K562 (cell line): Measurements from ENCODE around the gene UBASH3A. TPM values are rescaled to one million over a fixed set of nuclear protein-coding genes. Genes with fewer than 3 reads are reported as not detected.

Experiments used
- ATAC-seq: fragments of 200-7000 bp; cut with Tn5 transposase; 3 replicates; pipeline ENCODE4 v1.9.1; 2020; ENCODE audit warnings: moderate library complexity
- BruUV-seq: library from RNA; stranded (reverse); fragments of 400-500 nt; replicated peaks from 2 replicates; lab custom pipeline; 2021; lab: Mats Ljungman, UMichigan
- CTCF ChIA-PET: fragments of 300-600 bp; formaldehyde crosslinking; extraction: SDS; loops from one replicate; lab custom pipeline; 2021; ENCODE audit warnings: low intra/inter-chr PET ratio; lab: Yijun Ruan, JAX
- POLR2A ChIA-PET: fragments of 300-600, 350-650 bp; sonication (Branson Sonifier 250); formaldehyde crosslinking; extraction: SDS; loops from one replicate; lab custom pipeline; 2021; ENCODE audit warnings: antibody characterized with exemption, inconsistent platforms; lab: Yijun Ruan, JAX
- DNase-seq, 4 experiments: peaks; one replicate each; pipeline versions ENCODE4 v3.0.0 to v3.0.0-alpha.2; 2011 to 2018; ENCODE audit warnings: low spot score in 3 of 4, mixed read lengths in 3 of 4; ENCODE audit errors: extremely low read depth in 1 of 4
- FAIRE-seq: peaks from 2 replicates; lab custom pipeline; 2011; peaks lifted over from hg19 to GRCh38; lab: Jason Lieb, UNC
- H2AFZ ChIP-seq: 2 replicates; pipeline ENCODE4 v1.6.0; 2011; ENCODE audit warnings: low read depth, low read length, control low read depth, inconsistent platforms
- H3K27ac ChIP-seq: fragments of 200-600 bp; 3 replicates; pipeline ENCODE4 v1.8.0; 2011; ENCODE audit warnings: low read depth, mild to moderate bottlenecking, control low read depth, inconsistent platforms, low read length, moderate library complexity, mixed read lengths; ENCODE audit errors: extremely low read depth
- H3K27me3 ChIP-seq, 2 experiments: fragments of 300-600 bp in 1 of 2; 2 replicates in 1 of 2; 3 replicates in 1 of 2; pipeline versions ENCODE4 v1.6.0 to v1.8.0; 2011; ENCODE audit warnings: inconsistent platforms in 2 of 2, low read length in 2 of 2, mild to moderate bottlenecking in 1 of 2, mixed read lengths in 1 of 2, moderate library complexity in 1 of 2; ENCODE audit not compliant: control insufficient read depth in 2 of 2, insufficient read depth in 2 of 2
- H3K36me3 ChIP-seq: fragments of 300-600 bp; 3 replicates; pipeline ENCODE4 v1.8.0; 2011; ENCODE audit warnings: mild to moderate bottlenecking, low read length, inconsistent platforms; ENCODE audit not compliant: control insufficient read depth, insufficient read depth
- H3K4me1 ChIP-seq, 2 experiments: fragments of 200-600 bp in 1 of 2; replicated peaks in 1 of 2; 2 replicates in 1 of 2; 3 replicates in 1 of 2; pipeline versions ENCODE4 v1.5.1 to v1.8.0; 2011; ENCODE audit warnings: inconsistent platforms in 2 of 2, low read length in 2 of 2, mild to moderate bottlenecking in 1 of 2, mixed read lengths in 1 of 2, moderate library complexity in 1 of 2; ENCODE audit not compliant: control insufficient read depth in 2 of 2, insufficient read depth in 2 of 2
- H3K4me2 ChIP-seq: 2 replicates; pipeline ENCODE4 v1.6.1; 2011; ENCODE audit warnings: low read length, control low read depth, inconsistent platforms, mixed read lengths; ENCODE audit not compliant: insufficient read depth
- H3K4me3 ChIP-seq: fragments of 200-600 bp; sonication (generic), shearing (Covaris generic); 2 replicates; pipeline ENCODE4 v1.5.1; 2016; ENCODE audit warnings: control low read depth, inconsistent platforms
- H3K79me2 ChIP-seq: fragments of 200-600 bp; 3 replicates; pipeline ENCODE4 v1.8.0; 2011; ENCODE audit warnings: low read length, inconsistent platforms; ENCODE audit not compliant: control insufficient read depth, insufficient read depth
- H3K9ac ChIP-seq, 2 experiments: 2 replicates each; pipeline versions ENCODE4 v1.6.0 to v1.6.1; 2011; ENCODE audit warnings: low read depth in 2 of 2, low read length in 2 of 2, control low read depth in 1 of 2, inconsistent platforms in 1 of 2, mild to moderate bottlenecking in 1 of 2, mixed read lengths in 1 of 2; ENCODE audit not compliant: insufficient read depth in 1 of 2
- H3K9me1 ChIP-seq: one replicate; pipeline ENCODE4 v1.6.0; 2011; ENCODE audit warnings: inconsistent platforms, mild to moderate bottlenecking, low read length, moderate library complexity; ENCODE audit not compliant: control insufficient read depth, insufficient read depth
- H3K9me3 ChIP-seq: replicated peaks from 2 replicates; pipeline ENCODE4 v1.5.1; 2011; ENCODE audit warnings: low read depth, low read length, inconsistent platforms; ENCODE audit not compliant: control insufficient read depth, insufficient read depth
- H4K20me1 ChIP-seq: replicated peaks from 2 replicates; pipeline ENCODE4 v1.6.1; 2011; ENCODE audit warnings: low read length, inconsistent platforms, mixed read lengths; ENCODE audit not compliant: control insufficient read depth, insufficient read depth
- HMG20A ChIP-seq: fragments of 450-650 bp; formaldehyde crosslinking; conservative IDR thresholded peaks from 2 replicates; pipeline ENCODE4 v1.4.0; 2020; ENCODE audit warnings: mild to moderate bottlenecking, mixed read lengths
- MGA ChIP-seq: fragments of 450-650 bp; IDR thresholded peaks from 2 replicates; pipeline ENCODE4 v1.6.1; 2016; ENCODE audit warnings: mild to moderate bottlenecking, moderate library complexity
- WGBS: fragments of 100-300 bp; shearing (Covaris generic); methylation state at CpG from one replicate; pipeline ENCODE4 v1.1.6; 2016; ENCODE audit warnings: low coverage, mixed read lengths; ENCODE audit not compliant: insufficient coverage; ENCODE audit errors: missing lambda C conversion rate; 5-methylcytosine and 5-hydroxymethylcytosine counted together
- in situ Hi-C: fragments of 300-500 bp; cut with MboI; formaldehyde crosslinking; loops from 4 replicates; pipeline ENCODE4 v1.15.0; 2018; ENCODE audit warnings: inconsistent platforms, mixed read lengths
- intact Hi-C: fragments of 100-400 bp; cut with micrococcal nuclease; formaldehyde crosslinking; loops from 2 replicates; pipeline ENCODE4 v1.14.2; 2022
- polyA plus RNA-seq, 8 experiments: library from polyadenylated mRNA; depleted of rRNA in 4 of 8; stranded (reverse) in 5 of 8; unstranded in 3 of 8; fragments of >200 nt; fragmentation: Nextera tagmentation in 2 of 8; fragmentation: Illumina TruSeq in 1 of 8; extraction: Ambion mirVana in 2 of 8; extraction: Trizol in 1 of 8; gene quantifications; 2 replicates each; pipeline versions ENCODE4 v1.2.1 to v1.2.3, GENCODE V29; 2011 to 2014; ENCODE audit warnings: inconsistent platforms in 1 of 8, missing spikeins in 1 of 8
- total RNA-seq, 7 experiments: library from RNA; depleted of rRNA in 6 of 7; stranded (reverse); fragments of >200 nt in 6 of 7; fragmentation: Illumina TruSeq in 2 of 7; extraction: Trizol in 2 of 7; gene quantifications; 2 replicates each; pipeline versions ENCODE4 v1.2.1 to v1.2.3, GENCODE V29; 2011 to 2021; ENCODE audit warnings: low replicate concordance in 1 of 7
- TF ChIP-seq, protein P1 (sequence below), 2 experiments: IDR thresholded peaks; 2 replicates each; pipeline ENCODE4 v1.6.1; 2011; ENCODE audit warnings: borderline replicate concordance in 1 of 2, control low read depth in 1 of 2, low read depth in 1 of 2, low read length in 1 of 2, mild to moderate bottlenecking in 1 of 2, mixed read lengths in 1 of 2, moderate library complexity in 1 of 2; ENCODE audit not compliant: insufficient read depth in 1 of 2, insufficient read length in 1 of 2, poor library complexity in 1 of 2, severe bottlenecking in 1 of 2; ENCODE audit errors: extremely low read depth in 1 of 2
- TF ChIP-seq, protein P2 (sequence below): fragments of 250-450 bp; sonication (Bioruptor Pico); IDR thresholded peaks from 2 replicates; pipeline ENCODE4 v1.8.0; 2021; ENCODE audit warnings: moderate library complexity, mild to moderate bottlenecking, inconsistent platforms

UBASH3A gene
- total and polyA plus RNA-seq, 9 of the 15 experiments (the other 6 are each of a cell fraction or from before 2014, with no cell fraction given), result 0.23 to 1.8 (median 1.1) TPM

- no peak overlapping the region for H3K4me3 ChIP-seq
- intact Hi-C loops, result no loop called here
- no peaks in the 10 kb centered on the region for H4K20me1 ChIP-seq
- no peaks in the 10 kb centered on the region for H3K79me2 ChIP-seq
- ATAC-seq (no peak), DNase-seq (no peak), FAIRE-seq (peak; percentile 26)
- H3K27me3 ChIP-seq, result peaks cover 23 to 38% of the 10 kb centered on the region in 2 experiments
- H3K36me3 ChIP-seq, result no peaks in the 10 kb centered on the region
- no peak overlapping the region for H3K27ac ChIP-seq
- BruUV-seq, result no TSS peak
- H2AFZ ChIP-seq, result no peak overlapping the region
- peaks cover 15 to 20% of the 10 kb centered on the region in 2 experiments; a peak in 4 of 5 replicates for H3K4me1 ChIP-seq
- ChIA-PET CTCF (no interaction called here), POLR2A (interaction anchor here (1.0 kb wide), 1 partner anchor 11 kb away, joined by 4 read pairs; no protein-coding TSS in a partner anchor)
- no peak overlapping the region for H3K9ac ChIP-seq
- 12% methylated on average over 13 of the region's 13 CpGs for WGBS
- H3K9me1 ChIP-seq, result no peaks in the 10 kb centered on the region
- no peaks in the 10 kb centered on the region for H3K9me3 ChIP-seq
- in situ Hi-C loops, result no loop called here
- H3K4me2 ChIP-seq, result no peak overlapping the region; the same call in 1 of the 2 replicates
- TF ChIP-seq, protein P1, sequence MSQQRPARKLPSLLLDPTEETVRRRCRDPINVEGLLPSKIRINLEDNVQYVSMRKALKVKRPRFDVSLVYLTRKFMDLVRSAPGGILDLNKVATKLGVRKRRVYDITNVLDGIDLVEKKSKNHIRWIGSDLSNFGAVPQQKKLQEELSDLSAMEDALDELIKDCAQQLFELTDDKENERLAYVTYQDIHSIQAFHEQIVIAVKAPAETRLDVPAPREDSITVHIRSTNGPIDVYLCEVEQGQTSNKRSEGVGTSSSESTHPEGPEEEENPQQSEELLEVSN (IDR thresholded peaks at IDR 0.05; ENCODE audit: borderline replicate concordance in 1 of 2, extremely low read depth in 1 of 2, insufficient read depth in 1 of 2, insufficient read length in 1 of 2, low read depth in 1 of 2, low read length in 1 of 2, poor library complexity in 1 of 2, severe bottlenecking in 1 of 2), result peak in 1 of 2 experiments; percentile 75
- TF ChIP-seq, protein P2, sequence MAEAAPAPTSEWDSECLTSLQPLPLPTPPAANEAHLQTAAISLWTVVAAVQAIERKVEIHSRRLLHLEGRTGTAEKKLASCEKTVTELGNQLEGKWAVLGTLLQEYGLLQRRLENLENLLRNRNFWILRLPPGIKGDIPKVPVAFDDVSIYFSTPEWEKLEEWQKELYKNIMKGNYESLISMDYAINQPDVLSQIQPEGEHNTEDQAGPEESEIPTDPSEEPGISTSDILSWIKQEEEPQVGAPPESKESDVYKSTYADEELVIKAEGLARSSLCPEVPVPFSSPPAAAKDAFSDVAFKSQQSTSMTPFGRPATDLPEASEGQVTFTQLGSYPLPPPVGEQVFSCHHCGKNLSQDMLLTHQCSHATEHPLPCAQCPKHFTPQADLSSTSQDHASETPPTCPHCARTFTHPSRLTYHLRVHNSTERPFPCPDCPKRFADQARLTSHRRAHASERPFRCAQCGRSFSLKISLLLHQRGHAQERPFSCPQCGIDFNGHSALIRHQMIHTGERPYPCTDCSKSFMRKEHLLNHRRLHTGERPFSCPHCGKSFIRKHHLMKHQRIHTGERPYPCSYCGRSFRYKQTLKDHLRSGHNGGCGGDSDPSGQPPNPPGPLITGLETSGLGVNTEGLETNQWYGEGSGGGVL (CRISPR knock-in tag), result no peak
- TF ChIP-seq MGA (0 out of 2 replicates have a peak, but pooled peaks have one; percentile 22), HMG20A (no peak)
These were observed 89.7 kb downstream of the UBASH3A start for GRCh38 chr21:42493109-42494060.
